Astrocyte of the cerebellum (primary cell): ENCODE measurements around the gene ZSWIM6.

ENCODE experiments used
- DNase-seq: peaks from one replicate; pipeline ENCODE4 v3.0.0-alpha.2; 2011; ENCODE audit warnings: low read depth
- H3K4me3 ChIP-seq: 2 replicates; pipeline ENCODE4 v1.5.1; 2011; ENCODE audit warnings: mild to moderate bottlenecking, low read depth, low read length, moderate library complexity
- in situ Hi-C: cut with HindIII; loops from 2 replicates; pipeline ENCODE4 v1.10.0; 2017; ENCODE audit warnings: low sequenced_read_pairs
- TF ChIP-seq, protein P1 (sequence below): IDR thresholded peaks from 2 replicates; pipeline ENCODE4 v1.5.1; 2012; ENCODE audit warnings: low read length, low read depth, moderate library complexity, mild to moderate bottlenecking; ENCODE audit errors: missing control alignments

Gene ZSWIM6

DNA sequence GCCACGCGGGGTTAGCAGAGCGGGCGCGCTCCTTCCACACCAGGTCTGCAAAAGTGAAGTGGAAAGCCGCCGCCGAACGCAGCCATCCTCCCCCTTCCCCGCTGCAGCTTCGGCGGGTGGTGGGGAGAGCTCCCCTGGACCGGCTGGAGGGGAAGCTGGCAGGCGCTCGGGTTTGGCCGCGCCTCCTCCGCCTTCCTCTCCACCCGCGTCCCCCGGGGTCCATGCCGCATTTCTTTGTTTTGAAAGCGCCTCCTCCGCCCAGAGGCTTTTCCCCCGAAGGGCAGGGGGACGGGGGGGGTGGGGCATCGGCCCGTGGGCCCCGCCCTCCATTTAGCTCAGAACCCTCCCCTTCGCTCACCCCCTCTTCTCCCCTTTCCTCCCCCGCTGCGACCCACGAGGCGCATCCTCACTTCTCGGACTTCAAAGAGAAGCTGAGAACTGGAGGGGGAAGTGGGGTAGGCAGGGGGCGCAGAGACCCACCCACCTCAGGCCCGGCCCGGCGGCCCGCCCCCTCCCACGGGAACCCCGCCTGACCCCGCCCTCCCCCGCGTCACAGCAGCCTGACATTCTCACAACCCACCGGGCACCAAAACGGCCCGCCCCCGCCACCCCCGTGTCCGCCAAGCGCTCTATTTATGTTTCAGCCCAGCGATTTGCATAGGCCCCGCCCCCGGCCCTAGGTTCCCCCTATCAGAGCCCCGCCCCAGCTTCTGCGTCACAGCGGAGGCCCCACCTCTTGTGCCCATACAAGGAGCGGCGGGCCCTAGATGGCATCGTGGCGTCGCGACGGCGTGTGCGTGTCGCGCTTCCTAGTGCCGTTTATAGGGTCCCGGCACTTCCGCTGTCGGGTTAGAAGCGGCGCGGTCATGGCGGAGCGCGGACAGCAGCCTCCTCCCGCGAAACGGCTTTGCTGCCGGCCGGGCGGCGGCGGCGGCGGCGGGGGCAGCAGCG is at the start of gene ZSWIM6:
TSS of gene ZSWIM6 (plus strand) at position 852 of the 951 bp plus-strand sequence. CDS start at position 867, 15 bp downstream.
- in situ Hi-C loops = no loop called here
- DNase-seq = peak; percentile 98
- TF ChIP-seq, protein P1, sequence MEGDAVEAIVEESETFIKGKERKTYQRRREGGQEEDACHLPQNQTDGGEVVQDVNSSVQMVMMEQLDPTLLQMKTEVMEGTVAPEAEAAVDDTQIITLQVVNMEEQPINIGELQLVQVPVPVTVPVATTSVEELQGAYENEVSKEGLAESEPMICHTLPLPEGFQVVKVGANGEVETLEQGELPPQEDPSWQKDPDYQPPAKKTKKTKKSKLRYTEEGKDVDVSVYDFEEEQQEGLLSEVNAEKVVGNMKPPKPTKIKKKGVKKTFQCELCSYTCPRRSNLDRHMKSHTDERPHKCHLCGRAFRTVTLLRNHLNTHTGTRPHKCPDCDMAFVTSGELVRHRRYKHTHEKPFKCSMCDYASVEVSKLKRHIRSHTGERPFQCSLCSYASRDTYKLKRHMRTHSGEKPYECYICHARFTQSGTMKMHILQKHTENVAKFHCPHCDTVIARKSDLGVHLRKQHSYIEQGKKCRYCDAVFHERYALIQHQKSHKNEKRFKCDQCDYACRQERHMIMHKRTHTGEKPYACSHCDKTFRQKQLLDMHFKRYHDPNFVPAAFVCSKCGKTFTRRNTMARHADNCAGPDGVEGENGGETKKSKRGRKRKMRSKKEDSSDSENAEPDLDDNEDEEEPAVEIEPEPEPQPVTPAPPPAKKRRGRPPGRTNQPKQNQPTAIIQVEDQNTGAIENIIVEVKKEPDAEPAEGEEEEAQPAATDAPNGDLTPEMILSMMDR = no peak
- H3K4me3 ChIP-seq = peak within 1 kb of the TSS; percentile 94

DNA sequence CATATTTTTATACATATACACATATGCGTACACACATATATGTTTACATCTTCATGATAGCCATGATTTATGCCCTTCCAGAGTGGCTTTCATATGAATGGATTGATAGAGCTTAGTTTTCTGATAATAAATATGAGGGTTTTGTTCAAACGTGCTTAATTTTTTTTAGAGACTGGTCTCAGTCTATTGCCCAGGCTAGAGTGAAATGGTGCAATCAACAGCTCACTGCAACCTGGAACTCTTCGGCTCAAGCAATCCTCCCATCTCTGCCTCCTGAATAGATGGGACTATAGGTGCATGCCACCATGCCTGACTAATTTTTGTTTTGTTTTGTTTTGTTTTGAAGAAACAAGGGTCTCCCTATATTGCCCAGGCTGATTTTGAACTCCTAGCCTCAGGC is 48.6 kb upstream of the ZSWIM6 start:
- in situ Hi-C loops = no loop called here
- TF ChIP-seq, protein P1 = no peak
- DNase-seq = no peak
- H3K4me3 ChIP-seq = no peak overlapping the region

- TF ChIP-seq, protein P1 = no peak
- H3K4me3 ChIP-seq = no peak overlapping the region
- no peak for DNase-seq
- in situ Hi-C loops = no loop called here
These were observed 46.5 kb upstream of the ZSWIM6 start for GRCh38 chr5:61285531-61285930.

- in situ Hi-C loops = no loop called here
- no peak for DNase-seq
- TF ChIP-seq, protein P1 = no peak
- H3K4me3 ChIP-seq = no peak overlapping the region
These were observed 45.5 kb upstream of the ZSWIM6 start for GRCh38 chr5:61286446-61287132.

DNA sequence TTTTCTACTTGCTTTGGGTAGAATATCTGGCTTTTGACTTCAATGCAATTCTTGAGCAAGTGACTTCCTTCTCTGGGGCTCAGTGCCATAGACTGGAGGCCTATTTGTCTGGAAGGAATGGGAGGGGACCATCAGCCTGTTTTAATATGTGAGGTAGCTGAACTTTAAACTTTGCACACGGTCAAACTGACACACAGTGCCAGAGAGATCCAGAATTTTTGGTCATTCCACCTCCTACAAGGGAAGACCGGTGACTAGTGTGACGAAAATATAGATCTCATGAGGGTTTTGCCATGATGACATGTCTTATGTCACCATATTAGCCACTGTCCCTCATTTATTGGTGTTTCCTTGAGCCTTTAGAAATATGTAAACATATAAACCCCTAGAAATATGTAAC is 44.6 kb upstream of the ZSWIM6 start:
- H3K4me3 ChIP-seq = no peak overlapping the region
- DNase-seq = no peak
- in situ Hi-C loops = no loop called here
- TF ChIP-seq, protein P1 = no peak

DNA sequence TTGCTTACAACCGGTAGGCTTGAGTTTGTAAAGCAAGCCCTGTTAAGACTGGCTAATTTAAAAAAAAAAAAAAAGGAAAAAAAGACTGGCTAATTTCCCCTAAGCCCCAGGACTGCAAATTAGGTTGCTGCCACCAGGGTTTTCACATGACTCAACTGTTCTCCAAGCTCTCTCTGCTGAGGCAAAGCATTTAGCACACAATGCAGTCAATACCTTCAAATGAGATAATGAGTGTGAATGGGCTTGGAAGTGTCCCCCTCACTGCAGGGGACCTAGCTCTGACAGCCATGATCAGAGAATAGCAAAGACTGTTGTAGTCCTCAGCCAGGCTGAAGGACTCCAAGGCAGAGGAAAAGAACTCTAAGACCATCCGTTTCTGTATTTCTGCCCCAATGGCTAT is 42.8 kb upstream of the ZSWIM6 start:
- TF ChIP-seq, protein P1 = no peak
- in situ Hi-C loops = no loop called here
- no peak overlapping the region for H3K4me3 ChIP-seq
- DNase-seq = no peak
